Liver (tissue), 9 donors: ENCODE data around the gene PHF2. TPM values are rescaled to one million over a fixed set of nuclear protein-coding genes. Genes with fewer than 3 reads are reported as not detected.

Experiments used
- DNase-seq: peaks from one replicate; pipeline ENCODE4 v3.0.0-alpha.2; 2017; ENCODE audit warnings: low spot score
- H3K27ac ChIP-seq, 2 donors: one replicate each; pipeline ENCODE4 v1.7.0; 2013; ENCODE audit warnings: inconsistent platforms in 2 of 2, low read length in 2 of 2, control low read depth in 1 of 2, low read depth in 1 of 2, mild to moderate bottlenecking in 1 of 2
- H3K27me3 ChIP-seq, 4 donors: one replicate each; pipeline versions ENCODE4 v1.6.1 to v1.7.0; 2013; ENCODE audit warnings: low read length in 3 of 4, inconsistent platforms in 1 of 4, mild to moderate bottlenecking in 1 of 4, moderate library complexity in 1 of 4; ENCODE audit not compliant: control insufficient read depth in 4 of 4, insufficient read depth in 4 of 4
- H3K36me3 ChIP-seq, 4 donors: one replicate each; pipeline versions ENCODE4 v1.6.1 to v1.7.0; 2013; ENCODE audit warnings: low read length in 3 of 4, mild to moderate bottlenecking in 3 of 4, low read depth in 1 of 4, moderate library complexity in 1 of 4; ENCODE audit not compliant: control insufficient read depth in 4 of 4, insufficient read depth in 3 of 4
- H3K4me1 ChIP-seq, 4 donors: one replicate each; pipeline versions ENCODE4 v1.6.1 to v1.7.0; 2013; ENCODE audit warnings: low read length in 3 of 4, mild to moderate bottlenecking in 3 of 4, moderate library complexity in 1 of 4; ENCODE audit not compliant: control insufficient read depth in 4 of 4, insufficient read depth in 4 of 4
- H3K4me3 ChIP-seq, 3 donors: one replicate each; pipeline versions ENCODE4 v1.6.1 to v1.7.0; 2013; ENCODE audit warnings: low read length in 3 of 3, control low read depth in 1 of 3, low read depth in 1 of 3, mild to moderate bottlenecking in 1 of 3
- H3K9ac ChIP-seq, 2 donors: one replicate each; pipeline ENCODE4 v1.7.0; 2013; ENCODE audit warnings: low read length in 2 of 2, mild to moderate bottlenecking in 2 of 2, moderate library complexity in 2 of 2, control low read depth in 1 of 2, low read depth in 1 of 2
- H3K9me3 ChIP-seq, 4 donors: one replicate each; pipeline versions ENCODE4 v1.6.1 to v1.7.0; 2013; ENCODE audit warnings: low read length in 3 of 4; ENCODE audit not compliant: control insufficient read depth in 4 of 4
- CTCF ChIP-seq: fragments of 150-350 bp; IDR thresholded peaks from 2 replicates; pipeline ENCODE4 v1.5.1; 2017; ENCODE audit warnings: improper control_type of control experiment, low read depth, low read length; ENCODE audit not compliant: missing input control
- EGR1 ChIP-seq, 2 donors: IDR thresholded peaks; 2 replicates each; pipeline ENCODE4 v1.6.1; 2016 to 2018; ENCODE audit warnings: antibody characterized with exemption in 2 of 2, low read depth in 2 of 2
- FOXA1 ChIP-seq: IDR thresholded peaks from 2 replicates; pipeline ENCODE4 v1.6.1; 2016; ENCODE audit warnings: antibody characterized with exemption
- HNF4A ChIP-seq, 2 donors: conservative IDR thresholded peaks; 2 replicates each; pipeline ENCODE4 v1.6.1; 2016; ENCODE audit warnings: antibody characterized with exemption in 2 of 2, mild to moderate bottlenecking in 2 of 2
- HNF4G ChIP-seq: IDR thresholded peaks from 2 replicates; pipeline ENCODE4 v1.6.1; 2016; ENCODE audit warnings: antibody characterized with exemption
- JUND ChIP-seq, 2 donors: IDR thresholded peaks; 2 replicates each; pipeline ENCODE4 v1.6.1; 2016; ENCODE audit warnings: antibody characterized with exemption in 2 of 2
- MAX ChIP-seq: IDR thresholded peaks from 2 replicates; pipeline ENCODE4 v1.6.1; 2016; ENCODE audit warnings: antibody characterized with exemption
- NR2F2 ChIP-seq: IDR thresholded peaks from 2 replicates; pipeline ENCODE4 v1.6.1; 2016; ENCODE audit warnings: antibody characterized with exemption
- RAD21 ChIP-seq, 2 donors: IDR thresholded peaks; 2 replicates each; pipeline ENCODE4 v1.6.1; 2016; ENCODE audit warnings: antibody characterized with exemption in 2 of 2, mild to moderate bottlenecking in 2 of 2
- RXRA ChIP-seq, 2 donors: IDR thresholded peaks; 2 replicates each; pipeline ENCODE4 v1.6.1; 2017 to 2018; ENCODE audit warnings: antibody characterized with exemption in 2 of 2, mild to moderate bottlenecking in 1 of 2
- SP1 ChIP-seq: IDR thresholded peaks from 2 replicates; pipeline ENCODE4 v1.6.1; 2018; ENCODE audit warnings: antibody characterized with exemption, mild to moderate bottlenecking
- TAF1 ChIP-seq: conservative IDR thresholded peaks from 2 replicates; pipeline ENCODE4 v1.6.1; 2016; ENCODE audit warnings: antibody characterized with exemption, mild to moderate bottlenecking
- WGBS: extraction: QIAGEN DNeasy Blood & Tissue Kit; methylation state at CpG from one replicate; pipeline ENCODE4 v1.1.7; 2013; 5-methylcytosine and 5-hydroxymethylcytosine counted together
- polyA plus RNA-seq, 2 donors: library from polyadenylated mRNA; stranded (reverse) in 1 of 2; unstranded in 1 of 2; fragments of 200-250 nt in 1 of 2; fragments of >200 nt in 1 of 2; fragmentation: Nextera tagmentation in 1 of 2; extraction: Ambion mirVana in 1 of 2; gene quantifications; one replicate each; pipeline versions ENCODE4 v1.2.1 to v1.2.3, GENCODE V29; 2013 to 2015
- total RNA-seq, 2 donors: library from RNA; depleted of rRNA; stranded (reverse); fragments of >200 nt; gene quantifications; one replicate each; pipeline ENCODE4 v1.2.3, GENCODE V29; 2014
- TF ChIP-seq, protein P1 (sequence below): IDR thresholded peaks from 2 replicates; pipeline ENCODE4 v1.6.1; 2016; ENCODE audit warnings: antibody characterized with exemption, mild to moderate bottlenecking
- donor health status: healthy.
- donor health status: healthy.
- donor health status: healthy.
- donor health status: healthy.
- donor health status: healthy.

PHF2 gene
- total and polyA plus RNA-seq, 4 donors: 2.3 to 8.6 (median 6.7) TPM

DNA sequence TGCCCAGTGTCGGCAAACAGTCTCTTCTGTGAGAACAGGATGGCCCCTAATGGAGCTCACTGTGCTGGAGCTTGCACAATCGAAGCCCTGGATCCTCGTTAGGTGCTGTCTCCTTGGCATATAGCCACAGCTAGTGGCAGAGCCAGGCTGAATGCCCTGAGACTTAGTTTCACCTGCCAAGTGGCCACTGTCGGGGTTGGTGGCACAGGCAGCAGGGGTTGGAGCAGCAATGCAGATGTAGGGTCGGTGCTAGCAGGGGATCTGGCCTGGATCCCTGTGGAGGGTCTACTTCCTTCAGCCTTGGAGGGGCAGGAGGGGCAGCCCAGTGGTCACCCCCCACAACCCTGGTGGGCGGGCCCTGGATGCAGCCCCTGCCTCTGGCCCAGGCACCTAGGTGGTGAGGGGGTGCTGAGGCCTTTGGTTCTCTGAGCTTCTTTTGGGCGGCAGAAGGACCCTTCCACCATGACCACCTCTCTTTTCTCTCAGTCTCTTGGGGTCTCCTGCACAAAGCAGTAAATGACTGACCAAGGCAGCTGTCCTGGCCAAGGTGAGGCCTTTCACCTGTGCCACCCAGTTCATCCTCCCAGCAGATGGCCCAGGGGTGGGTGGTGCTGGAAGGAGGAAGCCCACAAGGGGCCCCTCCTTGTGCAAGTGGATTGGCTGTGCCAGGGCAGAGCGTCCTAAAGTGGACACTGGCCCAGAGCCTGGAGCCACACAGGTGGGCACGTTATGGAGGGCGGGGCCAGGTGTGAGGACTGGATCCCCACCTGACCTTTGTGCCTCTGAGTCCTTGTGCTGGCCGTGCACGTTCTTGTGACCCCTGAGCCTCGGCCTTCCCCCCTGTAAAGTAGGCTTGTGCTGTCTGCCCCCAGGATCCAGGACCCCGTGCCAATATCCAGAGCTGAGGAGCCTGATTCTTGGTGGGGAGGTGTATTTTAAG, 44.8 kb downstream of the PHF2 start:
- H3K4me3 ChIP-seq: no peak overlapping the region
- H3K9ac ChIP-seq: no peak overlapping the region
- peaks cover 0 to 16% (median 6%) of the 10 kb centered on the region in 4 donors for H3K4me1 ChIP-seq
- TF ChIP-seq RAD21 (IDR thresholded peaks at IDR 0.05) (no peak), RXRA (IDR thresholded peaks at IDR 0.05) (no peak), NR2F2 (no peak), HNF4A (conservative IDR thresholded peaks at IDR 0.05) (no peak), SP1 (no peak), JUND (IDR thresholded peaks at IDR 0.05) (no peak), CTCF (no peak), EGR1 (IDR thresholded peaks at IDR 0.05; ENCODE audit: low read depth in 2 of 2) (no peak), MAX (no peak)
- no peaks in the 10 kb centered on the region for H3K27me3 ChIP-seq
- DNase-seq: peak; percentile 26
- H3K9me3 ChIP-seq: no peaks in the 10 kb centered on the region
- no peaks in the 10 kb centered on the region for H3K36me3 ChIP-seq
- 65% methylated on average over 14 of the region's 14 CpGs for WGBS
- H3K27ac ChIP-seq: no peak overlapping the region

GRCh38 chr9:93621922-93622321, 45.5 kb downstream of the PHF2 start:
- H3K9me3 ChIP-seq: no peaks in the 10 kb centered on the region
- no peak for DNase-seq
- no peaks in the 10 kb centered on the region for H3K27me3 ChIP-seq
- 98% methylated on average over 4 of the region's 4 CpGs for WGBS
- H3K27ac ChIP-seq: no peak overlapping the region
- no peak overlapping the region for H3K9ac ChIP-seq
- H3K4me1 ChIP-seq: peaks cover 0 to 16% (median 6%) of the 10 kb centered on the region in 4 donors
- H3K4me3 ChIP-seq: no peak overlapping the region
- H3K36me3 ChIP-seq: no peaks in the 10 kb centered on the region
- no peak for TF ChIP-seq FOXA1
- TF ChIP-seq RXRA (IDR thresholded peaks at IDR 0.05): no peak

GRCh38 chr9:93622691-93623090, 46.3 kb downstream of the PHF2 start:
- no peaks in the 10 kb centered on the region for H3K27me3 ChIP-seq
- H3K4me1 ChIP-seq: peaks cover 0 to 16% (median 6%) of the 10 kb centered on the region in 4 donors
- WGBS: 97% methylated on average over 2 of the region's 2 CpGs
- no peaks in the 10 kb centered on the region for H3K36me3 ChIP-seq
- no peak overlapping the region for H3K9ac ChIP-seq
- TF ChIP-seq RAD21 (IDR thresholded peaks at IDR 0.05): no peak
- no peak for TF ChIP-seq TAF1
- TF ChIP-seq, protein P1, sequence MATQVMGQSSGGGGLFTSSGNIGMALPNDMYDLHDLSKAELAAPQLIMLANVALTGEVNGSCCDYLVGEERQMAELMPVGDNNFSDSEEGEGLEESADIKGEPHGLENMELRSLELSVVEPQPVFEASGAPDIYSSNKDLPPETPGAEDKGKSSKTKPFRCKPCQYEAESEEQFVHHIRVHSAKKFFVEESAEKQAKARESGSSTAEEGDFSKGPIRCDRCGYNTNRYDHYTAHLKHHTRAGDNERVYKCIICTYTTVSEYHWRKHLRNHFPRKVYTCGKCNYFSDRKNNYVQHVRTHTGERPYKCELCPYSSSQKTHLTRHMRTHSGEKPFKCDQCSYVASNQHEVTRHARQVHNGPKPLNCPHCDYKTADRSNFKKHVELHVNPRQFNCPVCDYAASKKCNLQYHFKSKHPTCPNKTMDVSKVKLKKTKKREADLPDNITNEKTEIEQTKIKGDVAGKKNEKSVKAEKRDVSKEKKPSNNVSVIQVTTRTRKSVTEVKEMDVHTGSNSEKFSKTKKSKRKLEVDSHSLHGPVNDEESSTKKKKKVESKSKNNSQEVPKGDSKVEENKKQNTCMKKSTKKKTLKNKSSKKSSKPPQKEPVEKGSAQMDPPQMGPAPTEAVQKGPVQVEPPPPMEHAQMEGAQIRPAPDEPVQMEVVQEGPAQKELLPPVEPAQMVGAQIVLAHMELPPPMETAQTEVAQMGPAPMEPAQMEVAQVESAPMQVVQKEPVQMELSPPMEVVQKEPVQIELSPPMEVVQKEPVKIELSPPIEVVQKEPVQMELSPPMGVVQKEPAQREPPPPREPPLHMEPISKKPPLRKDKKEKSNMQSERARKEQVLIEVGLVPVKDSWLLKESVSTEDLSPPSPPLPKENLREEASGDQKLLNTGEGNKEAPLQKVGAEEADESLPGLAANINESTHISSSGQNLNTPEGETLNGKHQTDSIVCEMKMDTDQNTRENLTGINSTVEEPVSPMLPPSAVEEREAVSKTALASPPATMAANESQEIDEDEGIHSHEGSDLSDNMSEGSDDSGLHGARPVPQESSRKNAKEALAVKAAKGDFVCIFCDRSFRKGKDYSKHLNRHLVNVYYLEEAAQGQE: no peak
- TF ChIP-seq JUND (IDR thresholded peaks at IDR 0.05): no peak
- no peak for TF ChIP-seq HNF4A (conservative IDR thresholded peaks at IDR 0.05)
- no peak for TF ChIP-seq MAX
- no peak for TF ChIP-seq EGR1 (IDR thresholded peaks at IDR 0.05; ENCODE audit: low read depth in 2 of 2)
- no peak for TF ChIP-seq CTCF
- TF ChIP-seq FOXA1: no peak
- TF ChIP-seq SP1: no peak
- no peak for TF ChIP-seq NR2F2
- TF ChIP-seq HNF4G: no peak
- H3K27ac ChIP-seq: no peak overlapping the region
- DNase-seq: no peak
- peaks cover 0 to 2% (median under 1%) of the 10 kb centered on the region in 4 donors for H3K9me3 ChIP-seq
- no peak overlapping the region for H3K4me3 ChIP-seq
